ENCODE results near the gene ANLN.

- TF ChIP-seq CTCF (IDR thresholded peaks at IDR 0.05; ENCODE audit: poor library complexity), result no peak
- TF ChIP-seq EZH2 (IDR thresholded peaks at IDR 0.05; ENCODE audit: borderline replicate concordance), result no peak
- no peak for TF ChIP-seq EZH2phosphoT487 (IDR thresholded peaks at IDR 0.05; ENCODE audit: low read depth, severe bottlenecking, unreplicated experiment)
Measured at GRCh38 chr7:36469236-36469635, 79.6 kb downstream of the ANLN start.

Data from hepatocyte (in vitro differentiated cells).